HG03159 (cell line): ENCODE results near the gene ABCC2.

Experiments used
- ATAC-seq: cut with Tn5 transposase; IDR thresholded peaks from one replicate; pipeline ENCODE4 v1.9.1; 2021; ENCODE audit warnings: mild to moderate bottlenecking, moderate library complexity; ENCODE audit not compliant: unreplicated experiment

ABCC2 gene

DNA sequence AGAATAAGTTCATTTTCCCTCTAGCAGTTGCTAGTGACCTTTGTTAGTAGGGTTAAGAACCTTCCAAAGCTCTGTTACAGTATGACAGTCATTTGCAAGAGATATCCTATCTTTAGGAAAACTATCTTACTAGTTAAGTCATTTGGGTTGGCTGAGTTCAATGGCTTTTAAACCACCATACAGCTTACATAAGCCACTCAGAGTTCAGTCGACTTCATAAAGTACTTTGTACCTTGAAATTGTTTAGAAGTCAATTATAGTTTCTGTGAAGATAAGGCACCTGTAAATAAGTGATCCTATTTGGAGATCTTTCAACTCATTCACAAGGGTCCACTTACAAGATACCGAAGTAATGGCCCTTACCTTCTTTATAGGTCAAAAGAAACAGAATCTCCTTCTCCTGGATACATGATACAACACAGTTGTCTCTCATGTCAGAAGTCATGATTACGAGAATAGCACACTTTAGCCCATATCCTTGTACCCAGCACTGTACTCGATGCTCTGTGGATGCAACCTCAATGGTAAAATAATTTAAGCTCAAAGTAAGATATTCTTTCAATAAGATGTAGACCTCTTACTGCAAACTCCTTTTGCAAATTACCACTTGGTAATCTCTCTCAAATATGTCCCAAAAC is 11.9 kb upstream of the ABCC2 start:
- ATAC-seq, result no peak

DNA sequence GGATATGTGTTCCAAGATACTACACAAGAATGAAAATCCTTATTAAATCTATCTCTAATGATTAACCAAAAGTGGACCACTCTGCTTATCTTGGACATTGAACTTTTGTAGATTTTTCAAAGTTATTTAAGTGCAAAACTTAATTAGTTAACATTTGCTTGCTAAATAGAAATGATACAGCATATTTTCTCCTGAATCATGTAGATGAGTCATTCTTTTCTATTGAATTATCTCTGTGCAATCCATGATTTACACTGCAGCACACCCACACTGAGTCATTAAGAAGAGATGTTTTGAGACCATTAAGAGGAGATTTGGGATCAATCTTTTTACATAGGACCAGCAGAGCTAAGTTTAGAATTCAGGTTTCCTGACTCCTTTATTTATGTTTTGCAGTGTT is 6.6 kb upstream of the ABCC2 start:
- no peak for ATAC-seq

DNA sequence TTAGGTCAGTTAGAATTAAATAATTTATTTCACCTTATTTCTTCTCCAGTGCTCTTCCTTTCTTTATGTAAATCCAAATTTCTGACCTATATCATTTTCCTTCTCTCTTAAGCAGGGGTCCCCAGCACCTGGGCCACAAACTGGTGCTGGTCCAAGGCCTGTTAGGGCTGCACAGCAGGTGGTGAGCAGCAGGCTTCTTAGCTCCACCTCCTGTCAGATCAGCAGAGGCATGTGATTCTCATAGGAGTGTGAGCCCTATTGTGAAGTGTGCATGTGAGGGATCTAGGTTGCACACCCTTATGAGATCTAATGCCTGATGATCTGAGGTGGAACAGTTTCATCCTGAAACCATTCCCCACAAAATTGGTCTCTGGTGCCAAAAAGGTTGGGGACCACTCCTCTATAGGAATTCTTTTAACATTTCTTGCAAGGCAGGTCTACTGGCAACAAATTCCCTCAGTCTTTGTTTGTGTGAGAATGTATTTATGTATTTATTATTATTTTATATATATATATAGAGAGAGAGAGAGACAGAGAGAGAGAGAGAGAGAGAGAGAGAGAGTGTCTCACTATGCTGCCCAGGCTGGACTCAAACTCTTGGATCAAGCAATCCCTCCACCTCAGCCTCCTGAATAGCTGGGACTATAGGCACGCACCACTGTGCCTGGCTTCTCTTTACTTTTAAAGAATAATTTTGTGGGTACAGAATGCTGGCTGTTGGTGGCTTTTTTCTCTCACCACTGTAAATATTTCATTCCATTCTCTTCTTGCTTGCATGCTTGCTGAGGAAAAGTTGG is 4.3 kb upstream of the ABCC2 start:
- ATAC-seq, result no peak

DNA sequence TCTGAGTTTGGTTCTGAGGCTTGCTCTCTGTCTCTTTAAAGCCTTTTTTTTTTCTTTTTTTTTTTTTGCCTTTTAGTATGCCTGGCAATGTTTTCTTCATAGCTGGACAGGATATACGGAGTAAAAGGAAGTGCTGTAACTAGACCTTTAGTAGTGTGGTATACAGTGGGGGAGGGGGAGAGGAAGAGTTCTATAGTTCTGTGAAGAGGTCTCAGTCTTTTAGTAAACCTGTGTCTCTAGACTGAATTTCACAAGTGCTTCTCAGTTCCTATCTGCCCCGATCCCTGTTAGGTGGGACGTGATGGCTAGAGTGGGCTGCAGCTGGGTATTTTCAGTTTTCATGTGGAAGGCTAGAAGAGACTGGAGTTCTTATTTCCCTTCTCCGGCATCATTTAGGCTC is 3.1 kb upstream of the ABCC2 start:
- no peak for ATAC-seq

DNA sequence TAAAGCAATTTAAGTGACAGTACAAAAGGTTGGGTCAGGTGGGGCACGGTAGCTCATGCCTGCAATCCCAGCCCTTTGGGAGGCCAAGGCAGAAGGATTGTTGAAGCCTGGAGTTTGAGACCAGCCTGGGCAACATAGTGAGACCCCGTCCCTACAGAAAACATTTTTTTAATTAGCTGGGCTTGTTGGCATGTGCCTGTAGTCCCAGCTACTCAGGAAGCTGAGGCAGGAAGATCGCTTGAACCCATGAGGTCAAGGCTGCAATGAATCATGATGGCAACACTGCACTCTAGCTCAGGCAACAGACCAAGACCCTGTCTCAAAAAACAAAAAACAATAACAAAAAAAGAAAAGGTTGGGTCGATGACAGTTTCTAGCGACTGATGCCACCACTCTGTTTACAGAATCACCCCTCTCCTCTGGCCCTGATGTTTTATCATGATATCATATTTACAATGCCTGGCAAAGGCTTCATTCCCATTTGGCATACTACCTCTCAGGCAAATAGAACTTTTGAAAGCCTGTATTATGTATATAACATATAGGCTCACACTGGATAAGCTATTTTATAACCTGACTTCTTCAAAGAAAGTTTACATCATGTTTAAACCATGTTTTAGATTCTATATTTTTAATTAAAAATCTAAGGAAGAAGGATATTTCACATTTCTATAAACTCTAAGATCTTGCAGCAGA is 558 bp upstream of the ABCC2 start:
- no peak for ATAC-seq

DNA sequence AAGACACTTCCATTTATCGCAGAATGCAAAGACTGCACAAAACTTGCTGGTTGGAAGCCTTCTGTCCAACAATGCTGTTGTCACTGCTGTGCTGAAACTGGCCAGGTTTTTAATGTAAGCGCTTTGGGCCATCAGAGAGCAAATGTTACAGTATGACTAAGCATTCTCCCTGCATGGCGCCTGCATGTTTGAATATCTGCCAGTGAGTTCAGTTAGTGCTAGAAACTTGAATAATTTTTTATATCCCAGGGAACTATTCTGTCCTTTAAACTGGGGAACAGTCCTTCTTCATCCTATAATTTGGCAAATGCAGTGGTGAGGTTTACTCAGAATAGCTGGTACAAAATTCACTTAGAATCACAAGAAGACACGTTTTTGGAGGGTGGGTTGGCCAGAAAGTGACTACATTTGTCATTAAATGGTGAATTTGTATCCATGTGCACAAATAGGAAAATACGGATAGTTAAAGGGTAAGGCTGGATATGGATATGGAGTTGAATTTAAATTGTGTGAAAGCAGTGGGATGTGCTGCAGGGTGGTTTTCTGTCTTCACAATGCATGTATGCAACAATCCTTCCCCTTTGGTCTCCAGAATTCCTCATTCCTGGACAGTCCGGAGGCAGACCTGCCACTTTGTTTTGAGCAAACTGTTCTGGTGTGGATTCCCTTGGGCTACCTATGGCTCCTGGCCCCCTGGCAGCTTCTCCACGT is 1.7 kb downstream of the ABCC2 start:
- no peak for ATAC-seq

DNA sequence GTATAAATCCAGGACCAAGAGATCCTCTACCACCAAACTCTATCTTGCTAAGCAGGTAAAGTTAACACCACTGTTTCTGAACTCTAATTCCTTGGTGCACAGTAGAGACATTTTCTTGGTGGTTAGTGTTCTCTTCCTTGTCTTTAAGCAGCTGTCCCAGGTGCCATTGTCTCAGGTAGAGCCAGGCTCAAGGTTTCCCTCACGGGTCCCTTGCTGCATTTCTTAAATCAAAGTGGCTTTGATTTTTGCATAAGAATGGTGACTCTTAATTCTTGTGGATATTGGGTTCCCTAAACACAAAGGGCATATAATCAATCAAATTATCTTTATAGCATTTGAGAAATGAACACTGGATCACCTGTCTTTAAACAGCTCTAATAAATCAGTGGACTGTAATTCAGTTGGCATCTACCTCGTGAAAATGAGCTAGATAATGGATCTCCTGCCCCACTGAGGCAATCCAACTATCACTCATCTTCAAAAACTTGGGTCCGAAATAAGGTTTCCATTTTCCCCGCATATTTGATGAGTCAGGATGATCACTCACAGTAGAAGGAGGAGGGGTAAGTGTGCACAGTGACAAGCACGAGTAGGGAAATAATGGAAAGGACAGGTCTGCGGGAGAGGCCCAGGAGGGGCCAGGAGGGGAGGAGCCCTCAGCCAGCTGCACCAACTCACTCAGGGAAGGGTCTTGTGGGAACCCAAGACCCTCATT is 2.4 kb downstream of the ABCC2 start:
- ATAC-seq, result no peak

DNA sequence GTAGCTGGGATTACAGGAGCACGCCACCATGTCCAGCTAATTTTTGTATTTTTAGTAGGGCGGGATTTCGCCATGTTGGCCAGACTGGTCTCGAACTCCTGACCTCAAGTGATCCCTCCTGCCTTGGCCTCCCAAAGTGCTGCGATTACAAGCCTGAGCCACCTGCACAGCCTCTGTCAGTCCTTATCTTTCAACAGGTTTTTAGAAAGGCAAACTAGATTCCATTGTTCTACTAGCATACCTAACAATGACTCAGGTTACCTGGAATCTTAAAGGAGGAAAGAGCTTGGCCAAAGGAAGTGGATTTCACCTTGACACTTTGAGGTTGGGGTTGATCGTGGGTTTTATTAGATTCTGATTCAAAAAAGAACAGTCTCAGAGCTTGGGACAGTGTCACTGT is 3.2 kb downstream of the ABCC2 start:
- ATAC-seq, result no peak

DNA sequence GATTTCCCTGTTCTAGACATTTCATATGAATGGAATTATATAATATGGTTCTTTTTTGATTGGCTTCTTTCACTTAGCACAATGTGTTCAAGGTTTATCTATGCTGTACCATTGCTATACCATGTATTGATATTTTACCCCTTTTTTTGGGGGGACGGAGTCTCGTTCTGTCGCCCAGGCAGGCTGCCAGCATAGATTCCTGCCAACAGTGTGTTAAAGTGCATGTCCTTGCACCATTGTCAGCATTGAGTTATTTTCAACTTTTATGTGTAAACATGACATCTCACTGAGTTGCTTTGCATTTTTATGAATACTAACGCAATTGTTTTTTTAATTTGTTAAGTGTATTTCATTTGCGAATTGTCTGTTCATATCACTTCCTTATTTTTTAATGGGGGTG is 4.9 kb downstream of the ABCC2 start:
- no peak for ATAC-seq

DNA sequence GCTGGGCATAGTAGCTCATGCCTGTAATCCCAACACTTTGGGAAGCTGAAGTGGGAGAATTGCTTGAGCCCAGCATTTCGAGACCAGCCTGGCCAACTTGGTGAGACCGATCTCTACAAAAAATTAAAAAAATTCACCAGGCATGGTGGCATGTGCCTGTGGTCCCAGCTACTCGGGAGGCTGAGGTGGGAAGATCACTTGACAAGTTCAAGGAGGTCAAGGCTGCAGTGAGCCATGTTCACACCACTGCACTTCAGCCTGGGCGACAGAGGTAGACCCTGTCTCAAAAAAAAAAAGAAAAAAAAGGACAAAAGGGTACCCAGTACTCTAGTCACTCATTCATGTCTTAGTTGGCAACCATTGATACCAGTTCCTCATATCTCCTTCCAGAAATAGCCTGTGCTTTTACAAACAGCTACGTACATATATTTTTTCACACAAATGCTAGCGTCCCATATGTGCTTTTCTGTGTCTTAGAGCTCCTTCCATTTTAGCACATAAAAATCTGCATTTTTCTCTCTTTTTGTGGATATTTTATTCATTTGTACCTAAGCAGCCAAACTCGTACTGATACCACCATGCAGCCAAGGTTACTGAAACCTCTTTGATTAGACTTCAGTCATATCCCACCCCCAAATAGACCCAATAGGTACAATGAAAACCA is 5.5 kb downstream of the ABCC2 start:
- ATAC-seq, result no peak

DNA sequence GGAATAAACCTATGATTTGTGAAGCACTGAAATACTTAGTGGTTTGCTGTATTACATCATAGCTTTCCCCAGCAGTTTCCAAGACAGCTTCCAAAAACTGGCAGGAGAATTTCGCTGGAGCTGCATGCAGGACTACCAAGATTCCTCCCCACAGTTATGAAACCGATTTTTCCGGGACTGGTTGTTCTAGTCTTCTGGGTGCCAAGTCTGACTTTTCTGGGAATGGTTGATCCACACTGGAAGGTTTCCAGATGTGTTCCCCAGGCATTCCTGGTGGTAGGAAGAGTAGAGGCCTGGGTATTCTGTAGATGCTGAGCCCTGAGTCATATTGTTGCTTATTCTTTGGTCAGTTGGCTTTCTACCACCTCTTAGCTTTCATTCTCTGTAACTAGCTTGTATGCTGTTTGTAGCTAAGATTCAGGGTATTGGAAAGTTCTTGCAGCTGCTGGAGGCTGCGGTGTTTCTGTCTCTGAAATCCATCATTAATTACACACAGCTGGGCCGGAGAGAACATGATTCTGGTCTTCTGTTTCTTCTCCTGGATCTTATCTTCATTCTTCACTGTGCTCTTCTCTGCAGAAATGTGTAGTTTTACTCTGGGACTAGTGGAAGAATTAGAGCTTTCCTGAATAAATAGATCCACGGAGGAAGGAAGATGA is 6.3 kb downstream of the ABCC2 start:
- ATAC-seq, result no peak

DNA sequence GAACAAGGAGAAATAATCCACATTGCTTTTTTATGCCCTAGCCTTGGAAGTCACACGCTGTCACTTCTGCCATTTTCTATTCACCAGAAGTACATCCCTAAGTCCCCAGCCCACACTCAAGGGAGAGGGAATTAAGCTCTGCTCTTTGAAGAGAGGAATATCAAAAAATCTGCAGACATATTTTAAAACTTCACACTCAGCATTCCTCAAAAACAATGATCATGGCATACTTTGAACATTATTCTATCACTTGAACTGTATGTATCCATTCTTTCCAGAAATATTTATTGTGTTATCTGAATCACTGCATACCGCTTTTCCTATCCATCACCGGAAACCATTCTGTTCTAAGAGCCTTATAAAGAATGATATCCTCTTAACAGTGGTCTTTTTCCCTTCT is 9.4 kb downstream of the ABCC2 start:
- no peak for ATAC-seq

DNA sequence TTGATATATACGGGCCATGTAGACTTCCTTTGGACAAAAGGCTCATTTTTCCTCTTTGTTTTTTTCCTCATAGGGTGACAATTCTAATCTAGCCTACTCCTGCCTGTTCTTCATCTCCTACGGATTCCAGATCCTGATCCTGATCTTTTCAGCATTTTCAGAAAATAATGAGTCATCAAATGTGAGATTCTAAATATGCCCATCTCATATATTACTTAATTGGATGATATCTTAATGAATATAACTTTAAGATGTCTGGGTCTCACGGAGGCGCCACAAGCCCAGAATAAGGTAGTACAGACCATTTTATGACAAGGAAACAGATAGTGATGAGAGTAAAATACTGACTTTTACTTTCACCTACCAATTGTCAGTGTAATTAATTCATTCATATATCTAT is 11.4 kb downstream of the ABCC2 start:
- ATAC-seq, result no peak

DNA sequence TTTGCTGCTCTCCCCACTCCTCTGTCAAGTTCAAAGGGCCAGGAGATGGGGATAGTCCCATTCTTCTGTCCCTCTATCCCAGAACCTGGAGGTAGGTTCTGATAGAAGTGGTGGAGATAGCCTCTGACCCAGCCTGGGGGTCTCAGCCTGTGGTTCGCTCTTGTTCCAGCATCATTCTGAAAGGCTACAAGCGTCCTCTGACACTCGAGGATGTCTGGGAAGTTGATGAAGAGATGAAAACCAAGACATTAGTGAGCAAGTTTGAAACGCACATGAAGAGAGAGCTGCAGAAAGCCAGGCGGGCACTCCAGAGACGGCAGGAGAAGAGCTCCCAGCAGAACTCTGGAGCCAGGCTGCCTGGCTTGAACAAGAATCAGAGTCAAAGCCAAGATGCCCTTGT is 14.5 kb downstream of the ABCC2 start:
- no peak for ATAC-seq

DNA sequence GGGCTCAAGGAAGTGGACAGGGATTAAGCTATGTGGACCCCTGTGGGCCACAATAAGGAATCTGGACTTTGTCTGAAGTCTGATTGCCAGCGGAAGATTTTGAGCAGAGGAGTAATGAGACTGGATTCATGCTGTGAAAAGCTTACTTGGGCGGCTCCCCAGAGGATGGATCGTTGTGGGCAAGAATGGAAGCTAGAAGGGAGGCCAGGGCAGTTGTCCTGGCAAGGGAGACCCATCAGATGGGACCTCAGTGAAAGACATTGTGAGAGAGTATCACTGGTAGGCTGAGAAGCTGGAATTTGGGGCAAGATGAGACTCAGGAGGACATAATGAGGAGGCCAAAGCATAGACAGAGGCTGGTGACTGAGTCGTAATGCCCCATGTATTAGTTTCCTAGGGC is 15.6 kb downstream of the ABCC2 start:
- ATAC-seq, result no peak

DNA sequence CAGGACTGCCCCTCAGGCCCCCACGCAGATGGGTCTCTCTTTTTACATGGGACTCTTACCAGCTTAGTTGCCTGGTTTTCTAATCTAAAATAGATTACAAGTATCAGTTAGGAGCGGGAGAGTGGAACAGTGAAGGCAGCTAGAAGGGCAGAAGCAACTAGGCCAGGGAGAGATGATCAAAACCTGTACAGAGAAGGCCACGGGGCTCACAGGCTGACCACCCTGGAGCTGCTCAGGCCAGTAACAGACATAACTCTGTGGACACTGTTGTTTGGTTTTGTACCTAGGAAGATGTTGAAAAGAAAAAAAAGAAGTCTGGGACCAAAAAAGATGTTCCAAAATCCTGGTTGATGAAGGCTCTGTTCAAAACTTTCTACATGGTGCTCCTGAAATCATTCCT is 16.5 kb downstream of the ABCC2 start:
- ATAC-seq, result no peak

DNA sequence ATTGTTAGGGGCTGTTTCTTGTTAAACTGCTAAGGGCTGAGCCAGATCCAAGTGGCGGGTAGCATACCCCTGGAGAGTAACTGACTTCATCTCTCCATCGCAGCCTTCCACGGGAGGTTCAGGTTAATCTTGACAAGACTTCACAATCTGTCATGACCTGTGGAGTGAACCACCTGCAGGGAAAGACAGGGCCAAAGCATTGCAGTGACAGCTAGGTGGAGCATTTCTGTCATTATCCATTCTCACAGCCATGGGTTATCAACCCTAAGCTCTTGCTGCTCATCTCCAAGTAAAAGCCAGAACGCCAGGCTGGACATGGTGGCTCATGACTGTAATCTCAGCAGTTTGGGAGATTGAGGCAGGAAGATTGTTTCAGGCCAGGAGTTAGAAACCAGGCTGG is 17.2 kb downstream of the ABCC2 start:
- no peak for ATAC-seq

DNA sequence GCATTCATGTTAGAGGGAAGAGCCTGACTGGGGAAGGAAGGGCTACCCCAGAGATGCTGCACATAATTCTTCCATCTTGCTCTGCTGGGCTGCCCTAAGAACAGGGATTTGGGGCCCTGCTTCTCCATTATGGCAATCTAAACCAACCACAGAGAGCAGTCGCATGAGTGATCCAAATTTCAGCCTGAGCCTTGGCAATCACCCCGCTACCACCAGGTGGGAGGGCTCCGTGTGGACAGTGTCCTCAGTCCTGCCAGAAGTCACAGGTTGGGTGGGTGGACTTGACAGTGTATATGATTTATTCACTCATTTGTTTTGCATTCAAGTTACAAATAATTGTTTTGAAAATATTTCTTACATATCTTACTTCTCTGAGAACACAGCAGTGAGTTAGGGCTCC is 22.0 kb downstream of the ABCC2 start:
- no peak for ATAC-seq

DNA sequence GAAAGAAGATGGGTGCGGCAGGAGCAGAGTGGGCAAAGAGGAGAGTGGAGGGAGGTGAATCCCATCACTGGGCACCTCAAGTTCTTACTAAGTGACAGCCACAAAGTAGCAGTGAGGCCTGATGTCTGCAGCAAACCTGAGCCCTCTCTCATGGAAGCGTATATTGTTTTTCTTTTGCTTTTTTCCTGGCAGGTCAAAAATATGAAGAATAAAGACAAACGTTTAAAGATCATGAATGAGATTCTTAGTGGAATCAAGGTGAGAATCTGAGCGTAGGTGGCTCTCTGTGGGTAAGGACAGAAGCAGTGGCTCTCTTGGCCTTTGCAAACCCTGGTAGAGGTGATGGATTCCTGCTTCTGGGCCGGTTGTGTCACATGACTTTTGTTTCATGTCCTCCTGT is 22.8 kb downstream of the ABCC2 start:
- ATAC-seq, result no peak

DNA sequence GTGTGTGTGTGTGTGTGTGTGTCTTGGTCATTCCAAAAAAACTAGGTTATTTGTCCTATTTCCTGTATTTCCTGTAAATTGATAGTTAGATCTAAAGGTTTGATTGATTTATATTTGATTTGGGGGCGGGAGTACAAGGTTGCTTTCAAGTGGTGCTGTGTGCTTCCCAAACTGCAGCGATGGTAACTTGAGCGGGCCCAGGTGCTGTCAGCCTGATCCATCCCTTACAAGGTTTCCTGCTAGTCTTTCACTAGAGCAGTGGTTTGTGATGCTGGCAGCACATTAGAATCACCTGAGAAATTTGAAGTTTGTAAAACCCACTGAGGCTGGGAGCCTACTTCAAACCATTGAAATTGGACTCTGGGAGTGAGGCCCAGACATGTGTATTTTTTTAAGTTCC is 23.7 kb downstream of the ABCC2 start:
- ATAC-seq, result no peak
